ENCODE data around the gene CELA3B. TPM values are rescaled to one million over a fixed set of nuclear protein-coding genes. Genes with fewer than 3 reads are reported as not detected.
"Not testable (repeated sequence)": the region's sequence is repeated elsewhere in the genome, so short reads cannot be mapped to it uniquely, and the experiment has no call there.

Gene CELA3B
- polyA plus RNA-seq, 6 donors from 2014 or later: not detected

GRCh38 chr1:21973948-21974347 is 2.9 kb upstream of the CELA3B start:
- H3K27ac Mint-ChIP-seq; H3K36me3 Mint-ChIP-seq; DNase-seq; ATAC-seq (ENCODE audit: low read depth in 2 of 2); H3K4me1 Mint-ChIP-seq; H3K4me3 Mint-ChIP-seq; H3K27me3 Mint-ChIP-seq; H3K9me3 Mint-ChIP-seq: not testable (repeated sequence)

GRCh38 chr1:21974699-21975098 is 2.1 kb upstream of the CELA3B start:
- H3K36me3 Mint-ChIP-seq; H3K27me3 Mint-ChIP-seq; H3K9me3 Mint-ChIP-seq; H3K4me3 Mint-ChIP-seq; DNase-seq; ATAC-seq (ENCODE audit: low read depth in 2 of 2); H3K4me1 Mint-ChIP-seq; H3K27ac Mint-ChIP-seq: not testable (repeated sequence)

- H3K27me3 Mint-ChIP-seq; H3K9me3 Mint-ChIP-seq; H3K36me3 Mint-ChIP-seq; ATAC-seq (ENCODE audit: low read depth in 2 of 2); H3K4me3 Mint-ChIP-seq; H3K4me1 Mint-ChIP-seq; DNase-seq: not testable (repeated sequence)
- peak overlapping the region in 1 of 6 donors; percentile 90 for H3K27ac Mint-ChIP-seq
Measured at GRCh38 chr1:21975296-21975695, 1.5 kb upstream of the CELA3B start.

GRCh38 chr1:21978209-21978608 is 1.4 kb downstream of the CELA3B start:
- not testable (repeated sequence) for ATAC-seq (ENCODE audit: low read depth in 2 of 2); H3K27me3 Mint-ChIP-seq; H3K4me1 Mint-ChIP-seq; DNase-seq; H3K9me3 Mint-ChIP-seq; H3K27ac Mint-ChIP-seq; H3K36me3 Mint-ChIP-seq; H3K4me3 Mint-ChIP-seq

GRCh38 chr1:21980515-21981220 is 3.8 kb downstream of the CELA3B start:
- H3K27me3 Mint-ChIP-seq; H3K36me3 Mint-ChIP-seq; H3K27ac Mint-ChIP-seq; H3K4me3 Mint-ChIP-seq; ATAC-seq (ENCODE audit: low read depth in 2 of 2); H3K9me3 Mint-ChIP-seq; DNase-seq; H3K4me1 Mint-ChIP-seq: not testable (repeated sequence)

GRCh38 chr1:21981253-21981652 is 4.4 kb downstream of the CELA3B start:
- not testable (repeated sequence) for ATAC-seq (ENCODE audit: low read depth in 2 of 2); DNase-seq; H3K9me3 Mint-ChIP-seq; H3K27me3 Mint-ChIP-seq; H3K36me3 Mint-ChIP-seq; H3K27ac Mint-ChIP-seq; H3K4me1 Mint-ChIP-seq; H3K4me3 Mint-ChIP-seq

- H3K36me3 Mint-ChIP-seq; H3K27ac Mint-ChIP-seq; H3K27me3 Mint-ChIP-seq; H3K4me3 Mint-ChIP-seq; H3K4me1 Mint-ChIP-seq; DNase-seq; ATAC-seq (ENCODE audit: low read depth in 2 of 2); H3K9me3 Mint-ChIP-seq: not testable (repeated sequence)
Measured at GRCh38 chr1:21982122-21982521, 5.3 kb downstream of the CELA3B start.

GRCh38 chr1:21983539-21983938 is 6.7 kb downstream of the CELA3B start:
- DNase-seq; H3K27me3 Mint-ChIP-seq; H3K27ac Mint-ChIP-seq; H3K9me3 Mint-ChIP-seq; ATAC-seq (ENCODE audit: low read depth in 2 of 2); H3K4me3 Mint-ChIP-seq; H3K36me3 Mint-ChIP-seq; H3K4me1 Mint-ChIP-seq: not testable (repeated sequence)

- not testable (repeated sequence) for ATAC-seq (ENCODE audit: low read depth in 2 of 2); H3K27me3 Mint-ChIP-seq; H3K27ac Mint-ChIP-seq; DNase-seq; H3K4me3 Mint-ChIP-seq; H3K36me3 Mint-ChIP-seq; H3K9me3 Mint-ChIP-seq; H3K4me1 Mint-ChIP-seq
Measured at GRCh38 chr1:21985893-21986292, 9.1 kb downstream of the CELA3B start.

- H3K9me3 Mint-ChIP-seq; H3K36me3 Mint-ChIP-seq; H3K27me3 Mint-ChIP-seq; DNase-seq; H3K4me3 Mint-ChIP-seq; H3K27ac Mint-ChIP-seq; H3K4me1 Mint-ChIP-seq; ATAC-seq (ENCODE audit: low read depth in 2 of 2): not testable (repeated sequence)
Measured at GRCh38 chr1:21986386-21986785, 9.6 kb downstream of the CELA3B start.

GRCh38 chr1:21989672-21990393 is 13.0 kb downstream of the CELA3B start:
- not testable (repeated sequence) for H3K27ac Mint-ChIP-seq; H3K4me1 Mint-ChIP-seq; H3K4me3 Mint-ChIP-seq; H3K9me3 Mint-ChIP-seq; DNase-seq; H3K27me3 Mint-ChIP-seq; ATAC-seq (ENCODE audit: low read depth in 2 of 2); H3K36me3 Mint-ChIP-seq

- H3K27ac Mint-ChIP-seq; DNase-seq; H3K4me3 Mint-ChIP-seq; H3K36me3 Mint-ChIP-seq; H3K4me1 Mint-ChIP-seq; H3K27me3 Mint-ChIP-seq; H3K9me3 Mint-ChIP-seq; ATAC-seq (ENCODE audit: low read depth in 2 of 2): not testable (repeated sequence)
Measured at GRCh38 chr1:21992186-21992585, 15.4 kb downstream of the CELA3B start.

- not testable (repeated sequence) for H3K36me3 Mint-ChIP-seq; ATAC-seq (ENCODE audit: low read depth in 2 of 2); DNase-seq; H3K4me3 Mint-ChIP-seq; H3K9me3 Mint-ChIP-seq; H3K27ac Mint-ChIP-seq; H3K4me1 Mint-ChIP-seq; H3K27me3 Mint-ChIP-seq
Measured at GRCh38 chr1:21994716-21995115, 17.9 kb downstream of the CELA3B start.

GRCh38 chr1:21996663-21996970 is 19.8 kb downstream of the CELA3B start:
- H3K4me1 Mint-ChIP-seq; H3K36me3 Mint-ChIP-seq; ATAC-seq (ENCODE audit: low read depth in 2 of 2); DNase-seq; H3K4me3 Mint-ChIP-seq; H3K9me3 Mint-ChIP-seq; H3K27me3 Mint-ChIP-seq: not testable (repeated sequence)
- H3K27ac Mint-ChIP-seq: peak overlapping the region in 1 of 6 donors; percentile 35
